DLD1 (cell line): Measurements from ENCODE around the gene NMNAT1.
"Not testable (repeated sequence)": the region's sequence is repeated elsewhere in the genome, so short reads cannot be mapped to it uniquely, and the experiment has no call there.

Source experiments
- in situ Hi-C: cut with HindIII; loops from 2 replicates; pipeline ENCODE4 v1.10.0; 2017; ENCODE audit warnings: low sequenced_read_pairs

NMNAT1 gene

GRCh38 chr1:10014016-10014415, 70.7 kb downstream of the NMNAT1 start:
- in situ Hi-C loops, result no loop called here

DNA sequence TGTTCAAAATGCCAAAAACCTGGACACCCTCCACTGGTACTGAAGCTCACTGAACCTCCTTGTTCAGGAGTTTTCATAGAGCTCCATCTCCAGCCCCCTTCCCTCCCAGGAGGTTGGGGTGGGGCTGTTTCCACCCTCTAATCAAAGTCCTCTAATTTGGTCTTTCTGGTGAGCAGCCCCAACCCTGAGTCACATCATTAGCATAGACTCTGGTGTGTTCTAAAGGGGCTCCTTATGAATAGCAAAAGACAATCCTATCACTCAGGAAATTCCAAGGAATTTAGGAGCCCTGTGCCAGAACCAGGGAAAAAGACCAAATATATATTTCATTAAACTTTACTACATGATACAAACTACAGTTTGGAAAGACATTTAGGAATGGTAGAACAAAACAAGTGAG, 76.3 kb downstream of the NMNAT1 start:
- in situ Hi-C loops, result no loop called here

DNA sequence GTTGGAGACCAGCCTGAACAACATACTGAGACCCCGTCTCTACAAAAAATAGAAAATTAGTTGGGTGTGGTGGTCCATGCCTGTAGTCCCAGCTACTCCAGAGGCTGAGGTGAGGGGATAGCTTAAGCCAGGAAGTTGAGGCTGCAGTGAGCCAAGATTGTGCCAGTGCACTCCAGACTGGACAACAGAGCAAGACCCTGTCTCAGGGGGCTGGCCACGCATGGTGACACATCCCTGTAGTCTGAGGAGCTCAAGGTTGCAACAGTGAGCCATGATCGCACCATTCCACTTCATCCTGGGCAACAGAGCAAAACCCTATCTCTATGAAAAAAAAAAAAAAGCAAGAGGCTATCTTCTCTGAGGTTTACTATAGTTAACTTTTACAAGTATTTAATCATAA, 76.8 kb downstream of the NMNAT1 start:
- in situ Hi-C loops, result no loop called here

GRCh38 chr1:10020678-10021077, 77.4 kb downstream of the NMNAT1 start:
- in situ Hi-C loops, result not testable (repeated sequence)

DNA sequence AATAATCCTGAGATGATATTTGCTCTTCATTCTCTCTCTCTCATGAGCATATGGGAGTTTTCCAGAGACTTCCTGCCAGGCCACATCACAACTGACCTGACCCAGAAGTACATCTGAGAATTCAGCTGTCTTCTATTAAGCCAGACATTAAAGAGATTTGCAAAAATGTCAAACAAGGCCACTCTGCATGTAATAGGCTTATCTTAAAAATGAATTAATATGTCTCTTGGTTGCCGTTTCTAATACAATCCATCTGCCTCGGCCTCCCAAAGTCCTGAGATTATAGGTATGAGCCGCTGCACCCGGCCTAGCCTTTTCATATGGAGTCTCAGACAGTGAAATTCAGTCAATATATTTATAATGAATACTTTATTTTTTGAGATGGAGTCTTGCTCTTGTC, 78.7 kb downstream of the NMNAT1 start:
- in situ Hi-C loops, result not testable (repeated sequence)

DNA sequence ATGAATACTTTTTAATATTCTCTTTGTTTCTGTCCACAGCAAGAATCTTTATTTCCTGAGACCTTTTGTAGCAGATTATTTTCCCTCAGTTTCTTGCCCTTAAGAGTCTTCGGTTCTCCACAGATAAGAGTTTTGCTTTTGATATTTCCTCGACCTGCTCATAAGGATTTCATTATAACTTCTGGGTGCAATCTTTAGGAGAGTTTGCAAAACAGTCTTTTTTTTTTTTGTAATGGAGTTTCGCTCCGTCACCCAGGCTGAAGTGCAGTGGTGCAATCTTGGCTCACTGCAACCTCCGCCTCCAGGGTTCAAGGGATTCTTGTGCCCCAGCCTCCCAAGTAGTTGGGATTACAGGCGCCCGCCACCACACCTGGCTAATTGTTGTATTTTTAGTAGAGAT, 79.4 kb downstream of the NMNAT1 start:
- in situ Hi-C loops, result no loop called here

- in situ Hi-C loops, result no loop called here
Observed at GRCh38 chr1:10025354-10025753, 82.1 kb downstream of the NMNAT1 start.

GRCh38 chr1:10027027-10027426, 83.8 kb downstream of the NMNAT1 start:
- in situ Hi-C loops, result no loop called here

DNA sequence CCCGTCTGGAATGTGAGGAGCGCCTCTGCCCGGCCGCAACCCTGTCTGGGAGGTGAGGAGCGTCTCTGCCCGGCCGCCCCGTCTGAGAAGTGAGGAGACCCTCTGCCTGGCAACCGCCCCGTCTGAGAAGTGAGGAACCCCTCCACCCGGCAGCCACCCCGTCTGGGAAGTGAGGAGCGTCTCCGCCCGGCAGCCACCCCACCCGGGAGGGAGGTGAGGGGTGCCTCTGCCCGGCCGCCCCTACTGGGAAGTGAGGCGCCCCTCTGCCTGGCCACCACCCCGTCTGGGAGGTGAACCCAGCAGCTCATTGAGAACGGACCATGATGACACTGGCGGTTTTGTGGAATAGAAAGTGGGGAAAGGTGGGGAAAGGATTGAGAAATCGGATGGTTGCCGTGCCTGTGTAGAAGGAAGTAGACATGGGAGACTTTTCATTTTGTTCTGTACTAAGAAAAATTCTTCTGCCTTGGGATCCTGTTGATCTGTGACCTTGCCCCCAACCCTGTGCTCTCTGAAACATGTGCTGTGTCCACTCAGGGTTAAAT, 85.8 kb downstream of the NMNAT1 start:
- in situ Hi-C loops, result not testable (repeated sequence)

DNA sequence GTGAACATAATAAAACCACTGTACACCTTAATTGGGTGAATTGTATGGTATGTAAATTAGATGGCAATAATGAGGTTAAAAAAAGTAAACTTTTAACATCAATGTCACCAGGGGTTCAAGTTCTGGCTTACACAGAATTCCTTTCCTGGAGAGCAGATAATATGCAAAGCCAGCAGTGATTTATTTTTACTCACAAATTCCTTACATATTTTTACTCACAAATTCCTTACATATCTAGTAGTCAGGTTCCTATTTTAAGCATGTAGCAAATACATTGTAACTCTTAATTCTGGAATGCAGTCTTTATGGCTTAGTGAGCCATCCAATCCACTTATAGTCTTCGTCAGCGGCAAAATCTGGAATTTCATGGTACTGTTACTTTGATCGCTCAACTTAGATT, 88.2 kb downstream of the NMNAT1 start:
- in situ Hi-C loops, result no loop called here

GRCh38 chr1:10032590-10033358, 89.5 kb downstream of the NMNAT1 start, which contains the start of gene UBE4B:
TSS of gene UBE4B (plus strand) at chr1:10032958. CDS start at chr1:10033671, 713 bp downstream.
- in situ Hi-C loops, result no loop called here

DNA sequence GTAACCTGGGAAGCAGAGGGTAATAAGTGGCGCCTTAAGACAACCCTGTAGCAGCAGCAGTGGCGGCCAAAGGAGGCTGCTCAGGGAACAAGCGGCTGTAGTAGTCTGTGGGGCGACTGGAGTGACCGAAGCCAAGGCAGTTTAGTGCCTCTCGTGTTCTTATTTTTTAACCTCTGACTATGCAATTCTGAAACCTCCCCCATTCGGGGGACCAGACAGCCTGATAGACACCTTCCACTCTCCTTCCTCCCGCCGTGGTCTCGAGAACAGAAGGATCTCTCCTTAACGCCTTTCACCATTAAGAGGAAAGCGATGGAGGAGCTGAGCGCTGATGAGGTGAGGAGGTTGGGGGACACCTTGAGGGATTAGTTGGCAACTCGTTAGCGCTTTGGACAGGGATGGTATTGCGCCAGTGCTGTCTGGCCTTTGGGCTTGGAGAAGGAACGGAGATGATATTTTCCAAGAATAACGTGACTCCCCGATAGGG, 90.1 kb downstream of the NMNAT1 start:
- in situ Hi-C loops, result no loop called here
